HG03571 (cell line): ENCODE data around the gene CRYZL1.
A peak's percentile ranks its signal among the peaks of the same experiment; 100 is the strongest.
"Not testable (repeated sequence)": the region's sequence is repeated elsewhere in the genome, so short reads cannot be mapped to it uniquely, and the experiment has no call there.

Experiments
- ATAC-seq: cut with Tn5 transposase; IDR thresholded peaks from one replicate; pipeline ENCODE4 v1.9.1; 2021; ENCODE audit not compliant: unreplicated experiment

Gene CRYZL1

GRCh38 chr21:33640697-33641351 lies 717 bp downstream of the CRYZL1 start:
- no peak for ATAC-seq

GRCh38 chr21:33634254-33634653 lies 7.3 kb downstream of the CRYZL1 start:
- ATAC-seq = no peak

- ATAC-seq = not testable (repeated sequence)
Observed at GRCh38 chr21:33626151-33626550, 15.4 kb downstream of the CRYZL1 start.

GRCh38 chr21:33622253-33622652 lies 19.3 kb downstream of the CRYZL1 start:
- no peak for ATAC-seq

- ATAC-seq = no peak
Observed at GRCh38 chr21:33619726-33620125, 21.8 kb downstream of the CRYZL1 start.

GRCh38 chr21:33618407-33618806 lies 23.1 kb downstream of the CRYZL1 start:
- no peak for ATAC-seq

GRCh38 chr21:33617565-33617964 lies 24.0 kb downstream of the CRYZL1 start:
- ATAC-seq = not testable (repeated sequence)

GRCh38 chr21:33611006-33611744 lies 30.4 kb downstream of the CRYZL1 start:
- no peak for ATAC-seq

GRCh38 chr21:33608559-33608958 lies 33.0 kb downstream of the CRYZL1 start:
- no peak for ATAC-seq

- no peak for ATAC-seq
Observed at GRCh38 chr21:33598051-33598450, 43.5 kb downstream of the CRYZL1 start.

GRCh38 chr21:33588485-33589335 lies 52.8 kb downstream of the CRYZL1 start, which contains the start of gene DONSON:
Gene DONSON (minus strand): TSS chr21:33588684. CDS start chr21:33588641, 43 bp downstream.
- peak; percentile 89 for ATAC-seq

GRCh38 chr21:33587792-33588484 lies 53.6 kb downstream of the CRYZL1 start:
- ATAC-seq = peak; percentile 41

GRCh38 chr21:33586927-33587326 lies 54.6 kb downstream of the CRYZL1 start:
- ATAC-seq = no peak

GRCh38 chr21:33584455-33584854 lies 57.1 kb downstream of the CRYZL1 start:
- no peak for ATAC-seq

GRCh38 chr21:33578959-33579542 lies 62.5 kb downstream of the CRYZL1 start:
- no peak for ATAC-seq

- no peak for ATAC-seq
Observed at GRCh38 chr21:33578214-33578613, 63.3 kb downstream of the CRYZL1 start.

- ATAC-seq = not testable (repeated sequence)
Observed at GRCh38 chr21:33576741-33577141, 64.8 kb downstream of the CRYZL1 start.

- no peak for ATAC-seq
Observed at GRCh38 chr21:33572350-33572749, 69.2 kb downstream of the CRYZL1 start.

GRCh38 chr21:33569991-33570390 lies 71.5 kb downstream of the CRYZL1 start:
- no peak for ATAC-seq

GRCh38 chr21:33568448-33568847 lies 73.1 kb downstream of the CRYZL1 start:
- no peak for ATAC-seq

- ATAC-seq = no peak
Observed at GRCh38 chr21:33567914-33568313, 73.6 kb downstream of the CRYZL1 start.
